Prostate gland (tissue), 2 donors: ENCODE data around the gene TAF11.

Experiments used
- POLR2A ChIP-seq: fragments of 450-650 bp; IDR thresholded peaks from one replicate; pipeline ENCODE4 v1.6.1; 2016; ENCODE audit warnings: antibody characterized with exemption, mild to moderate bottlenecking
- POLR2AphosphoS5 ChIP-seq: sonication (generic); formaldehyde crosslinking; IDR thresholded peaks from one replicate; pipeline ENCODE4 v1.6.1; 2017; ENCODE audit warnings: antibody characterized with exemption
- TF ChIP-seq, protein P1 (sequence below), 4 experiments: fragments of 200-600 bp in 2 of 4; fragments of 450-650 bp in 2 of 4; sonication (generic) in 2 of 4; IDR thresholded peaks; 1 replicate in 3 of 4; 2 replicates in 1 of 4; pipeline ENCODE4 v1.5.1; 2016 to 2019; ENCODE audit warnings: antibody characterized with exemption in 4 of 4, mild to moderate bottlenecking in 2 of 4, moderate library complexity in 2 of 4

DNA sequence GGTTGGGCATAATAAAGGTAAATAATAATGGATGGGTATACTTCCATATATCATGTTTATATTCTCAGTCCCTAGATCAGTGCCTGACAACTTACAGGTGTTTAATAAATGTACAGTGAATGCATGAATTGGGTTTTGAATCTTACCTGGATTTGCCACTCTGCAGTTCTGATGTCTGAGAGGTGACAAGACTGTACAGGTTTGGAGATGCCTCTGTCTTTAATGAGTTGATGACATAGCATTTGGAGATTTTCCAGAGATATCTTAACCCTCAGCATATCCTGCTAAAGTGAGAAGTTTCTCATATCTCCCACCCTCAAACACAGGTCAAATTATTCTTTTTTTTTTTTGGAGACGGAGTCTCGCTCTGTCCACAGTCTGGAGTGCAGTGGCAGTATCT lies 3.5 kb upstream of the TAF11 start:
- TF ChIP-seq, protein P1, sequence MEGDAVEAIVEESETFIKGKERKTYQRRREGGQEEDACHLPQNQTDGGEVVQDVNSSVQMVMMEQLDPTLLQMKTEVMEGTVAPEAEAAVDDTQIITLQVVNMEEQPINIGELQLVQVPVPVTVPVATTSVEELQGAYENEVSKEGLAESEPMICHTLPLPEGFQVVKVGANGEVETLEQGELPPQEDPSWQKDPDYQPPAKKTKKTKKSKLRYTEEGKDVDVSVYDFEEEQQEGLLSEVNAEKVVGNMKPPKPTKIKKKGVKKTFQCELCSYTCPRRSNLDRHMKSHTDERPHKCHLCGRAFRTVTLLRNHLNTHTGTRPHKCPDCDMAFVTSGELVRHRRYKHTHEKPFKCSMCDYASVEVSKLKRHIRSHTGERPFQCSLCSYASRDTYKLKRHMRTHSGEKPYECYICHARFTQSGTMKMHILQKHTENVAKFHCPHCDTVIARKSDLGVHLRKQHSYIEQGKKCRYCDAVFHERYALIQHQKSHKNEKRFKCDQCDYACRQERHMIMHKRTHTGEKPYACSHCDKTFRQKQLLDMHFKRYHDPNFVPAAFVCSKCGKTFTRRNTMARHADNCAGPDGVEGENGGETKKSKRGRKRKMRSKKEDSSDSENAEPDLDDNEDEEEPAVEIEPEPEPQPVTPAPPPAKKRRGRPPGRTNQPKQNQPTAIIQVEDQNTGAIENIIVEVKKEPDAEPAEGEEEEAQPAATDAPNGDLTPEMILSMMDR (IDR thresholded peaks at IDR 0.05), result no peak
- TF ChIP-seq POLR2AphosphoS5, result no peak
- no peak for TF ChIP-seq POLR2A
